DMS79 (cell line): ENCODE data around the gene PELI2.
A peak's percentile ranks its signal among the peaks of the same experiment; 100 is the strongest.

ENCODE experiments used
- DNase-seq: peaks from one replicate; lab custom pipeline; 2025; lab: John Stamatoyannopoulos, UW

Gene PELI2

GRCh38 chr14:56206596-56206995 lies 88.4 kb downstream of the PELI2 start:
- no peak for DNase-seq

- peak; percentile 99 for DNase-seq
These were observed 89.5 kb downstream of the PELI2 start for GRCh38 chr14:56207626-56208292.

- no peak for DNase-seq
These were observed 90.3 kb downstream of the PELI2 start for GRCh38 chr14:56208520-56208919.

- DNase-seq: no peak
These were observed 92.4 kb downstream of the PELI2 start for GRCh38 chr14:56210571-56210970.

- DNase-seq: peak; percentile 37
These were observed 92.9 kb downstream of the PELI2 start for GRCh38 chr14:56211084-56211483.

- peak; percentile 94 for DNase-seq
These were observed 93.6 kb downstream of the PELI2 start for GRCh38 chr14:56211844-56212243.

GRCh38 chr14:56212521-56212920 lies 94.3 kb downstream of the PELI2 start:
- peak; percentile 56 for DNase-seq

- no peak for DNase-seq
These were observed 95.1 kb downstream of the PELI2 start for GRCh38 chr14:56213306-56213705.

GRCh38 chr14:56215180-56215579 lies 97.0 kb downstream of the PELI2 start:
- DNase-seq: no peak

GRCh38 chr14:56216626-56217379 lies 98.6 kb downstream of the PELI2 start:
- peak; percentile 51 for DNase-seq

GRCh38 chr14:56217380-56218045 lies 99.3 kb downstream of the PELI2 start:
- no peak for DNase-seq

GRCh38 chr14:56219666-56220413 lies 101.6 kb downstream of the PELI2 start:
- DNase-seq: no peak

GRCh38 chr14:56221382-56222128 lies 103.3 kb downstream of the PELI2 start:
- DNase-seq: no peak

GRCh38 chr14:56224229-56224628 lies 106.0 kb downstream of the PELI2 start:
- no peak for DNase-seq

- DNase-seq: no peak
These were observed 106.8 kb downstream of the PELI2 start for GRCh38 chr14:56224691-56225681.

- DNase-seq: no peak
These were observed 117.2 kb downstream of the PELI2 start for GRCh38 chr14:56235388-56235787.

- DNase-seq: no peak
These were observed 119.2 kb downstream of the PELI2 start for GRCh38 chr14:56237398-56237797.

GRCh38 chr14:56241461-56241860 lies 123.2 kb downstream of the PELI2 start:
- no peak for DNase-seq

- DNase-seq: no peak
These were observed 124.9 kb downstream of the PELI2 start for GRCh38 chr14:56243110-56243509.

- no peak for DNase-seq
These were observed 126.1 kb downstream of the PELI2 start for GRCh38 chr14:56244138-56244789.
